ENCODE measurements around the gene STPG1.

DNA sequence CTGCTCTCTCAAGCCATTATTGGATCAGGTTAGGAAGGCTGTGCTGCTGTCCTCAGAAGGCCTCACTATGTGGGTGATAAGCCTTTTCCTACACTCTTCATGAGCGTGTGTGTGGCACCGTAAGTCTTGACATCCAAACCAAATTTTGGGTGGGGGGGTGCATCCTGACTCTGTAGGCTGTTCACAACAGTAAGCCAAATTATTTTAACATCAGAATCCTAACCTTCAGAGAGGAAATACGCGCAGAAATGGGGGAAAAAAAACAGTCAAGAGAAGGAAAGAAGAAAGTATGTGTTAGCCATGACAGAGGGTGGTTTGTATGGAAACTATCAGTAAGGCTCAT is 21.0 kb downstream of the STPG1 start:
- TF ChIP-seq, protein P1, sequence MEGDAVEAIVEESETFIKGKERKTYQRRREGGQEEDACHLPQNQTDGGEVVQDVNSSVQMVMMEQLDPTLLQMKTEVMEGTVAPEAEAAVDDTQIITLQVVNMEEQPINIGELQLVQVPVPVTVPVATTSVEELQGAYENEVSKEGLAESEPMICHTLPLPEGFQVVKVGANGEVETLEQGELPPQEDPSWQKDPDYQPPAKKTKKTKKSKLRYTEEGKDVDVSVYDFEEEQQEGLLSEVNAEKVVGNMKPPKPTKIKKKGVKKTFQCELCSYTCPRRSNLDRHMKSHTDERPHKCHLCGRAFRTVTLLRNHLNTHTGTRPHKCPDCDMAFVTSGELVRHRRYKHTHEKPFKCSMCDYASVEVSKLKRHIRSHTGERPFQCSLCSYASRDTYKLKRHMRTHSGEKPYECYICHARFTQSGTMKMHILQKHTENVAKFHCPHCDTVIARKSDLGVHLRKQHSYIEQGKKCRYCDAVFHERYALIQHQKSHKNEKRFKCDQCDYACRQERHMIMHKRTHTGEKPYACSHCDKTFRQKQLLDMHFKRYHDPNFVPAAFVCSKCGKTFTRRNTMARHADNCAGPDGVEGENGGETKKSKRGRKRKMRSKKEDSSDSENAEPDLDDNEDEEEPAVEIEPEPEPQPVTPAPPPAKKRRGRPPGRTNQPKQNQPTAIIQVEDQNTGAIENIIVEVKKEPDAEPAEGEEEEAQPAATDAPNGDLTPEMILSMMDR (IDR thresholded peaks at IDR 0.05; ENCODE audit: insufficient read depth, low read length, poor library complexity, severe bottlenecking), result no peak
- no peak for TF ChIP-seq EZH2phosphoT487 (conservative IDR thresholded peaks at IDR 0.05; ENCODE audit: low read length)

Measured in SU-DHL-6 (cell line).